PC-9 (cell line): ENCODE data around the gene POMP.

Experiments used
- EZH2 ChIP-seq: fragments of 200-600 bp; sonication (generic); IDR thresholded peaks from 2 replicates; pipeline ENCODE4 v1.8.0; 2017; ENCODE audit warnings: antibody characterized with exemption, low read depth
- TF ChIP-seq, protein P1 (sequence below): fragments of 200-600 bp; sonication (generic); conservative IDR thresholded peaks from 2 replicates; pipeline ENCODE4 v1.6.1; 2017; ENCODE audit warnings: mixed run types, antibody characterized with exemption, mild to moderate bottlenecking, moderate library complexity

DNA sequence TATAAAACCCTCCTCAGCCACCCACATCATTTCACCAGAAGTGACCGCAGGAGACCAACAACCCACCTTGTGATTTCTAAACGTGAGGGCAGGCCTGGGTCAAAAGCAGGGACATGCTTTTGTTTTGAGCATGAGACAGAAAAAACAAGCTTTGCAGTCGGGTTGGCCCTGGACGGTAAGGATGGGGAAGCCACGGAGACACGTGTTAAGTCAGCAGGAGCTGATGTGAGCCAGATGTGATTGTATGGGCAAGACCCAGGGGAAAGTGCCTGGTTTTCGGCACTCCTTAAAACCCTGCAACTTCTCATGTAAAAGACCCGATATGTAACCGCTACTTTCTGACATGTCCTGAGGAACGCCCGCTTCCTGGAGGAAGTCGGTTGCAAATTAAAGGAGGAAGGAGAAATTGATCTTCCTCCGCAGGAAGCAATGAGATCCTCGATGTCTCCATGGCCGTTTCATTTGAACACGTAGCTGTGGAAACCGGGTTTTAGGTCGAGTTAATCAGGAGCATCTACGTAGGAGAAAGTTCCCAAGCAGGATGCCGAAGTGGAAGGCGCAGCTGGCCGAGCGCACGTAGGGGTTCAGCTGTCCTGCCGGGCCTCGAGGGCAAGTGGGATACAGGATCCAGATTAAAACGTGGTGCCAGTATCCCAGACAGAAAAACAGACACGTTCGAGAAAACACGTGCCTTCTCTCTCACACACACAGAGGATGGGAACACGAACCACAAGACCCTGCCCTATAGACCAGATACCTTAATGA, 40.5 kb upstream of the POMP start:
- TF ChIP-seq, protein P1, sequence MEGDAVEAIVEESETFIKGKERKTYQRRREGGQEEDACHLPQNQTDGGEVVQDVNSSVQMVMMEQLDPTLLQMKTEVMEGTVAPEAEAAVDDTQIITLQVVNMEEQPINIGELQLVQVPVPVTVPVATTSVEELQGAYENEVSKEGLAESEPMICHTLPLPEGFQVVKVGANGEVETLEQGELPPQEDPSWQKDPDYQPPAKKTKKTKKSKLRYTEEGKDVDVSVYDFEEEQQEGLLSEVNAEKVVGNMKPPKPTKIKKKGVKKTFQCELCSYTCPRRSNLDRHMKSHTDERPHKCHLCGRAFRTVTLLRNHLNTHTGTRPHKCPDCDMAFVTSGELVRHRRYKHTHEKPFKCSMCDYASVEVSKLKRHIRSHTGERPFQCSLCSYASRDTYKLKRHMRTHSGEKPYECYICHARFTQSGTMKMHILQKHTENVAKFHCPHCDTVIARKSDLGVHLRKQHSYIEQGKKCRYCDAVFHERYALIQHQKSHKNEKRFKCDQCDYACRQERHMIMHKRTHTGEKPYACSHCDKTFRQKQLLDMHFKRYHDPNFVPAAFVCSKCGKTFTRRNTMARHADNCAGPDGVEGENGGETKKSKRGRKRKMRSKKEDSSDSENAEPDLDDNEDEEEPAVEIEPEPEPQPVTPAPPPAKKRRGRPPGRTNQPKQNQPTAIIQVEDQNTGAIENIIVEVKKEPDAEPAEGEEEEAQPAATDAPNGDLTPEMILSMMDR, result no peak
- no peak for TF ChIP-seq EZH2
